ENCODE measurements around the gene HCST. TPM values are rescaled to one million over a fixed set of nuclear protein-coding genes. Genes with fewer than 3 reads are reported as not detected.

Gene HCST
- total and polyA plus RNA-seq, 2 of the 13 experiments (the other 11 are each of a cell fraction or from before 2014, with no cell fraction given), result 0.24 to 1.2 TPM

- TF ChIP-seq, protein P1, sequence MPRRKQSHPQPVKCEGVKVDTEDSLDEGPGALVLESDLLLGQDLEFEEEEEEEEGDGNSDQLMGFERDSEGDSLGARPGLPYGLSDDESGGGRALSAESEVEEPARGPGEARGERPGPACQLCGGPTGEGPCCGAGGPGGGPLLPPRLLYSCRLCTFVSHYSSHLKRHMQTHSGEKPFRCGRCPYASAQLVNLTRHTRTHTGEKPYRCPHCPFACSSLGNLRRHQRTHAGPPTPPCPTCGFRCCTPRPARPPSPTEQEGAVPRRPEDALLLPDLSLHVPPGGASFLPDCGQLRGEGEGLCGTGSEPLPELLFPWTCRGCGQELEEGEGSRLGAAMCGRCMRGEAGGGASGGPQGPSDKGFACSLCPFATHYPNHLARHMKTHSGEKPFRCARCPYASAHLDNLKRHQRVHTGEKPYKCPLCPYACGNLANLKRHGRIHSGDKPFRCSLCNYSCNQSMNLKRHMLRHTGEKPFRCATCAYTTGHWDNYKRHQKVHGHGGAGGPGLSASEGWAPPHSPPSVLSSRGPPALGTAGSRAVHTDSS (CRISPR knock-in tag; conservative IDR thresholded peaks at IDR 0.05), result no peak
- TF ChIP-seq SIN3A (IDR thresholded peaks at IDR 0.05; ENCODE audit: borderline replicate concordance, low read depth, low read length) (peak; percentile 66; the same call in 1 of the 2 replicates), ZFX (CRISPR knock-in tag; IDR thresholded peaks at IDR 0.05; ENCODE audit: low read depth) (peak; percentile 12; the same call in 1 of the 2 replicates), ZSCAN21 (CRISPR knock-in tag; IDR thresholded peaks at IDR 0.05; ENCODE audit: borderline replicate concordance) (no peak), MYC (CRISPR knock-in tag; IDR thresholded peaks at IDR 0.05; ENCODE audit: borderline replicate concordance) (peak; percentile 25; the same call in 1 of the 2 replicates), ZMYM2 (CRISPR knock-in tag; IDR thresholded peaks at IDR 0.05) (peak; percentile 46; the same call in 1 of the 2 replicates), PATZ1 (CRISPR knock-in tag; IDR thresholded peaks at IDR 0.05) (peak; percentile 70), ZNF703 (CRISPR knock-in tag; IDR thresholded peaks at IDR 0.05; ENCODE audit: borderline replicate concordance) (no peak), SP4 (CRISPR knock-in tag; IDR thresholded peaks at IDR 0.05) (peak; percentile 60; the same call in 1 of the 2 replicates), ZNF143 (CRISPR knock-in tag; IDR thresholded peaks at IDR 0.05) (peak; percentile 59; the same call in 1 of the 2 replicates)
- TF ChIP-seq, protein P2, sequence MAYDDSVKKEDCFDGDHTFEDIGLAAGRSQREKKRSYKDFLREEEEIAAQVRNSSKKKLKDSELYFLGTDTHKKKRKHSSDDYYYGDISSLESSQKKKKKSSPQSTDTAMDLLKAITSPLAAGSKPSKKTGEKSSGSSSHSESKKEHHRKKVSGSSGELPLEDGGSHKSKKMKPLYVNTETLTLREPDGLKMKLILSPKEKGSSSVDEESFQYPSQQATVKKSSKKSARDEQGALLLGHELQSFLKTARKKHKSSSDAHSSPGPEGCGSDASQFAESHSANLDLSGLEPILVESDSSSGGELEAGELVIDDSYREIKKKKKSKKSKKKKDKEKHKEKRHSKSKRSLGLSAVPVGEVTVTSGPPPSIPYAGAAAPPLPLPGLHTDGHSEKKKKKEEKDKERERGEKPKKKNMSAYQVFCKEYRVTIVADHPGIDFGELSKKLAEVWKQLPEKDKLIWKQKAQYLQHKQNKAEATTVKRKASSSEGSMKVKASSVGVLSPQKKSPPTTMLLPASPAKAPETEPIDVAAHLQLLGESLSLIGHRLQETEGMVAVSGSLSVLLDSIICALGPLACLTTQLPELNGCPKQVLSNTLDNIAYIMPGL (CRISPR knock-in tag; IDR thresholded peaks at IDR 0.05; ENCODE audit: borderline replicate concordance in 1 of 2, low read depth in 1 of 2), result 0 out of 4 replicates have a peak, but pooled peaks of 1 of the 2 experiments have one; percentile 44
- TF ChIP-seq, protein P3, sequence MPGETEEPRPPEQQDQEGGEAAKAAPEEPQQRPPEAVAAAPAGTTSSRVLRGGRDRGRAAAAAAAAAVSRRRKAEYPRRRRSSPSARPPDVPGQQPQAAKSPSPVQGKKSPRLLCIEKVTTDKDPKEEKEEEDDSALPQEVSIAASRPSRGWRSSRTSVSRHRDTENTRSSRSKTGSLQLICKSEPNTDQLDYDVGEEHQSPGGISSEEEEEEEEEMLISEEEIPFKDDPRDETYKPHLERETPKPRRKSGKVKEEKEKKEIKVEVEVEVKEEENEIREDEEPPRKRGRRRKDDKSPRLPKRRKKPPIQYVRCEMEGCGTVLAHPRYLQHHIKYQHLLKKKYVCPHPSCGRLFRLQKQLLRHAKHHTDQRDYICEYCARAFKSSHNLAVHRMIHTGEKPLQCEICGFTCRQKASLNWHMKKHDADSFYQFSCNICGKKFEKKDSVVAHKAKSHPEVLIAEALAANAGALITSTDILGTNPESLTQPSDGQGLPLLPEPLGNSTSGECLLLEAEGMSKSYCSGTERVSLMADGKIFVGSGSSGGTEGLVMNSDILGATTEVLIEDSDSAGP (CRISPR knock-in tag; IDR thresholded peaks at IDR 0.05; ENCODE audit: borderline replicate concordance), result peak; percentile 99
Measured at GRCh38 chr19:35935911-35936737, 33.8 kb downstream of the HCST start, which contains the start of gene LRFN3 (continued).
